Stimulated activated naive B cell treated with anti-CD40 and anti-IgM and Interleukin-4, amounts not matched to agents 10 μg/mL and 1 μg/mL and 100 μg/mL, for 72 hours (primary cell): ENCODE measurements around the gene SND1.

Source experiments
- ATAC-seq, 2 donors: fragments of 150-1000 bp; cut with Tn5 transposase; replicated peaks; 2 replicates each; pipeline ENCODE4 v1.10.0; 2021; ENCODE audit warnings: moderate library complexity in 1 of 2
- DNase-seq: peaks from one replicate; pipeline ENCODE4 v3.0.0; 2021
- H3K27ac Mint-ChIP-seq: one replicate; pipeline ENCODE4 v1.8.0; 2022; ENCODE audit warnings: mild to moderate bottlenecking, mixed read lengths
- H3K27me3 Mint-ChIP-seq, 2 donors: one replicate each; pipeline ENCODE4 v1.8.0; 2022; ENCODE audit warnings: mixed read lengths in 2 of 2
- H3K36me3 Mint-ChIP-seq, 2 donors: one replicate each; pipeline ENCODE4 v1.8.0; 2022; ENCODE audit warnings: mixed read lengths in 2 of 2, mild to moderate bottlenecking in 1 of 2
- H3K4me1 Mint-ChIP-seq, 2 donors: one replicate each; pipeline ENCODE4 v1.8.0; 2022; ENCODE audit warnings: mixed read lengths in 2 of 2, mild to moderate bottlenecking in 1 of 2
- H3K4me3 Mint-ChIP-seq, 2 donors: one replicate each; pipeline ENCODE4 v1.8.0; 2022; ENCODE audit warnings: mild to moderate bottlenecking in 2 of 2, mixed read lengths in 2 of 2, moderate library complexity in 1 of 2
- H3K9me3 Mint-ChIP-seq, 2 donors: one replicate each; pipeline ENCODE4 v1.8.0; 2022; ENCODE audit warnings: mixed read lengths in 2 of 2, mild to moderate bottlenecking in 1 of 2

Gene SND1

GRCh38 chr7:127910670-127911069, 258.7 kb downstream of the SND1 start:
- ATAC-seq (no peak), DNase-seq (no peak)
- peaks cover 48 to 57% of the 10 kb centered on the region in 2 donors for H3K36me3 Mint-ChIP-seq
- H3K9me3 Mint-ChIP-seq: no peaks in the 10 kb centered on the region
- peaks cover 27 to 65% of the 10 kb centered on the region in 2 donors for H3K4me1 Mint-ChIP-seq
- no peak overlapping the region for H3K27ac Mint-ChIP-seq
- no peaks in the 10 kb centered on the region for H3K27me3 Mint-ChIP-seq
- no peak overlapping the region for H3K4me3 Mint-ChIP-seq

GRCh38 chr7:127911968-127912511, 260.0 kb downstream of the SND1 start:
- H3K9me3 Mint-ChIP-seq: no peaks in the 10 kb centered on the region
- no peak for DNase-seq
- peaks cover 42 to 51% of the 10 kb centered on the region in 2 donors for H3K36me3 Mint-ChIP-seq
- ATAC-seq: peak; percentile 87 to 92
- peak overlapping the region; percentile 42 to 50 for H3K4me3 Mint-ChIP-seq
- H3K27ac Mint-ChIP-seq: peak overlapping the region; percentile 84
- peaks cover 24 to 56% of the 10 kb centered on the region in 2 donors for H3K4me1 Mint-ChIP-seq
- H3K27me3 Mint-ChIP-seq: no peaks in the 10 kb centered on the region

- Mint-ChIP-seq H3K27me3 (no peaks in the 10 kb centered on the region), H3K27ac (peak overlapping the region; percentile 33), H3K4me3 (no peak overlapping the region), H3K9me3 (no peaks in the 10 kb centered on the region), H3K36me3 (peaks cover 33 to 43% of the 10 kb centered on the region in 2 donors), H3K4me1 (peaks cover 24 to 49% of the 10 kb centered on the region in 2 donors)
- DNase-seq: no peak
- no peak for ATAC-seq
These were observed 260.9 kb downstream of the SND1 start for GRCh38 chr7:127912901-127913300.

GRCh38 chr7:127913686-127914085, 261.7 kb downstream of the SND1 start:
- H3K4me1 Mint-ChIP-seq: peaks cover 22 to 45% of the 10 kb centered on the region in 2 donors
- ATAC-seq: no peak
- no peak overlapping the region for H3K27ac Mint-ChIP-seq
- H3K27me3 Mint-ChIP-seq: no peaks in the 10 kb centered on the region
- H3K9me3 Mint-ChIP-seq: no peaks in the 10 kb centered on the region
- H3K36me3 Mint-ChIP-seq: peaks cover 29 to 37% of the 10 kb centered on the region in 2 donors
- H3K4me3 Mint-ChIP-seq: no peak overlapping the region
- no peak for DNase-seq

- ATAC-seq (no peak), DNase-seq (no peak)
- peaks cover 23 to 31% of the 10 kb centered on the region in 2 donors for H3K36me3 Mint-ChIP-seq
- no peaks in the 10 kb centered on the region for H3K9me3 Mint-ChIP-seq
- no peak overlapping the region for H3K27ac Mint-ChIP-seq
- no peaks in the 10 kb centered on the region for H3K27me3 Mint-ChIP-seq
- no peak overlapping the region for H3K4me3 Mint-ChIP-seq
- H3K4me1 Mint-ChIP-seq: peaks cover 16 to 34% of the 10 kb centered on the region in 2 donors
These were observed 262.7 kb downstream of the SND1 start for GRCh38 chr7:127914693-127915092.

- Mint-ChIP-seq H3K4me3 (no peak overlapping the region), H3K9me3 (no peaks in the 10 kb centered on the region), H3K27me3 (no peaks in the 10 kb centered on the region), H3K4me1 (peaks cover 11 to 24% of the 10 kb centered on the region in 2 donors), H3K27ac (no peak overlapping the region), H3K36me3 (peaks cover 12 to 13% of the 10 kb centered on the region in 2 donors)
- no peak for ATAC-seq
- DNase-seq: no peak
These were observed 264.7 kb downstream of the SND1 start for GRCh38 chr7:127916735-127917134.

- no peak overlapping the region for H3K4me3 Mint-ChIP-seq
These were observed 266.1 kb downstream of the SND1 start for GRCh38 chr7:127918130-127918529.

GRCh38 chr7:127920787-127921438, 268.9 kb downstream of the SND1 start:
- H3K27ac Mint-ChIP-seq: no peak overlapping the region
- H3K4me1 Mint-ChIP-seq: peaks cover 14 to 27% of the 10 kb centered on the region in 2 donors
- no peaks in the 10 kb centered on the region for H3K27me3 Mint-ChIP-seq
- H3K9me3 Mint-ChIP-seq: no peaks in the 10 kb centered on the region
- no peak for DNase-seq
- peaks cover 10 to 32% of the 10 kb centered on the region in 2 donors for H3K36me3 Mint-ChIP-seq
- peak in 1 of 2 donors; percentile 23 for ATAC-seq
- no peak overlapping the region for H3K4me3 Mint-ChIP-seq

More at GRCh38 chr7:127918130-127918529, 266.1 kb downstream of the SND1 start:
- ATAC-seq: no peak
- Mint-ChIP-seq H3K27me3 (no peaks in the 10 kb centered on the region), H3K36me3 (peaks cover 10 to 22% of the 10 kb centered on the region in 2 donors), H3K27ac (no peak overlapping the region), H3K4me1 (peaks cover 7 to 18% of the 10 kb centered on the region in 2 donors), H3K9me3 (no peaks in the 10 kb centered on the region)
- DNase-seq: no peak

GRCh38 chr7:127922656-127923055, 270.7 kb downstream of the SND1 start:
- DNase-seq (no peak), ATAC-seq (no peak)
- no peak overlapping the region for H3K4me3 Mint-ChIP-seq
- H3K9me3 Mint-ChIP-seq: no peaks in the 10 kb centered on the region
- peaks cover 23 to 40% of the 10 kb centered on the region in 2 donors for H3K4me1 Mint-ChIP-seq
- no peak overlapping the region for H3K27ac Mint-ChIP-seq
- H3K36me3 Mint-ChIP-seq: peaks cover 14 to 38% of the 10 kb centered on the region in 2 donors
- no peaks in the 10 kb centered on the region for H3K27me3 Mint-ChIP-seq

GRCh38 chr7:127924874-127925273, 272.9 kb downstream of the SND1 start:
- DNase-seq (no peak), ATAC-seq (no peak)
- Mint-ChIP-seq H3K36me3 (peaks cover 22 to 44% of the 10 kb centered on the region in 2 donors), H3K27ac (no peak overlapping the region), H3K9me3 (no peaks in the 10 kb centered on the region), H3K4me1 (peaks cover 36 to 62% of the 10 kb centered on the region in 2 donors), H3K4me3 (no peak overlapping the region), H3K27me3 (no peaks in the 10 kb centered on the region)

GRCh38 chr7:127927348-127927696, 275.3 kb downstream of the SND1 start:
- H3K27me3 Mint-ChIP-seq: no peaks in the 10 kb centered on the region
- H3K4me3 Mint-ChIP-seq: no peak overlapping the region
- H3K36me3 Mint-ChIP-seq: peaks cover 37 to 61% of the 10 kb centered on the region in 2 donors
- DNase-seq (no peak), ATAC-seq (no peak)
- H3K9me3 Mint-ChIP-seq: no peaks in the 10 kb centered on the region
- peaks cover 35 to 53% of the 10 kb centered on the region in 2 donors for H3K4me1 Mint-ChIP-seq
- no peak overlapping the region for H3K27ac Mint-ChIP-seq

- Mint-ChIP-seq H3K27me3 (no peaks in the 10 kb centered on the region), H3K36me3 (peaks cover 36 to 60% of the 10 kb centered on the region in 2 donors), H3K4me3 (no peak overlapping the region), H3K9me3 (no peaks in the 10 kb centered on the region), H3K4me1 (peaks cover 35 to 49% of the 10 kb centered on the region in 2 donors), H3K27ac (no peak overlapping the region)
- no peak for DNase-seq
- no peak for ATAC-seq
These were observed 276.2 kb downstream of the SND1 start for GRCh38 chr7:127928222-127928621.

GRCh38 chr7:127928852-127929251, 276.9 kb downstream of the SND1 start:
- Mint-ChIP-seq H3K27ac (no peak overlapping the region), H3K4me1 (peaks cover 31 to 45% of the 10 kb centered on the region in 2 donors), H3K4me3 (peak overlapping the region; percentile 16 to 26), H3K36me3 (peaks cover 37 to 60% of the 10 kb centered on the region in 2 donors), H3K9me3 (no peaks in the 10 kb centered on the region), H3K27me3 (no peaks in the 10 kb centered on the region)
- no peak for DNase-seq
- no peak for ATAC-seq

- peak in 1 of 2 donors; percentile 46 for ATAC-seq
- Mint-ChIP-seq H3K4me1 (peaks cover 44 to 60% of the 10 kb centered on the region in 2 donors), H3K4me3 (peak overlapping the region in 1 of 2 donors; percentile 2), H3K27ac (peak overlapping the region; percentile 14), H3K36me3 (peaks cover 44 to 70% of the 10 kb centered on the region in 2 donors), H3K27me3 (no peaks in the 10 kb centered on the region), H3K9me3 (no peaks in the 10 kb centered on the region)
- no peak for DNase-seq
These were observed 278.6 kb downstream of the SND1 start for GRCh38 chr7:127930341-127931328.
